SH-SY5Y (cell line): ENCODE data around the gene RPL15.

Source experiments
- GATA2 ChIP-seq: IDR thresholded peaks from 2 replicates; pipeline ENCODE4 v1.6.1; 2011; ENCODE audit warnings: mild to moderate bottlenecking, low read depth, low read length
- GATA3 ChIP-seq: IDR thresholded peaks from 2 replicates; pipeline ENCODE4 v1.6.1; 2011; ENCODE audit warnings: low read depth, mild to moderate bottlenecking, low read length, moderate library complexity

GRCh38 chr3:23886311-23886710 lies 30.6 kb upstream of the RPL15 start:
- TF ChIP-seq GATA2 (no peak), GATA3 (no peak)
